GM18498 (cell line): Measurements from ENCODE around the gene GON7.
A peak's percentile ranks its signal among the peaks of the same experiment; 100 is the strongest.
"Not testable (repeated sequence)": the region's sequence is repeated elsewhere in the genome, so short reads cannot be mapped to it uniquely, and the experiment has no call there.

Experiments
- ATAC-seq: cut with Tn5 transposase; IDR thresholded peaks from one replicate; pipeline ENCODE4 v1.9.1; 2021; ENCODE audit warnings: mild to moderate bottlenecking, moderate library complexity; ENCODE audit not compliant: unreplicated experiment

The GON7 gene

GRCh38 chr14:93201155-93201704, 5.6 kb downstream of the GON7 start:
- ATAC-seq: no peak

- no peak for ATAC-seq
Measured at GRCh38 chr14:93200553-93200952, 6.3 kb downstream of the GON7 start.

GRCh38 chr14:93199031-93199430, 7.8 kb downstream of the GON7 start:
- ATAC-seq: no peak

- no peak for ATAC-seq
Measured at GRCh38 chr14:93195316-93195999, 11.4 kb downstream of the GON7 start.

- no peak for ATAC-seq
Measured at GRCh38 chr14:93186956-93187355, 19.9 kb downstream of the GON7 start.

- no peak for ATAC-seq
Measured at GRCh38 chr14:93186466-93186865, 20.4 kb downstream of the GON7 start.

- peak; percentile 9 for ATAC-seq
Measured at GRCh38 chr14:93185349-93185720, 21.5 kb downstream of the GON7 start.

GRCh38 chr14:93184391-93185348, 22.2 kb downstream of the GON7 start, which contains the start of the genes LYSET and MOAP1:
TSS of gene LYSET (plus strand) at chr14:93185317. CDS start at chr14:93185406, 89 bp downstream.
TSS of gene MOAP1 (minus strand) at chr14:93184897. CDS start at chr14:93184242, 655 bp downstream.
- peak; percentile 87 for ATAC-seq

GRCh38 chr14:93183596-93184317, 23.1 kb downstream of the GON7 start:
- no peak for ATAC-seq

- ATAC-seq: no peak
Measured at GRCh38 chr14:93175492-93175891, 31.4 kb downstream of the GON7 start.

GRCh38 chr14:93174731-93175130, 32.1 kb downstream of the GON7 start:
- not testable (repeated sequence) for ATAC-seq

- ATAC-seq: no peak
Measured at GRCh38 chr14:93173943-93174395, 32.9 kb downstream of the GON7 start.

GRCh38 chr14:93171376-93171775, 35.5 kb downstream of the GON7 start:
- no peak for ATAC-seq

- not testable (repeated sequence) for ATAC-seq
Measured at GRCh38 chr14:93170141-93170540, 36.7 kb downstream of the GON7 start.

- not testable (repeated sequence) for ATAC-seq
Measured at GRCh38 chr14:93169619-93170018, 37.2 kb downstream of the GON7 start.

- ATAC-seq: not testable (repeated sequence)
Measured at GRCh38 chr14:93168610-93169009, 38.3 kb downstream of the GON7 start.

GRCh38 chr14:93165271-93166265, 41.3 kb downstream of the GON7 start:
- not testable (repeated sequence) for ATAC-seq

- no peak for ATAC-seq
Measured at GRCh38 chr14:93163564-93163963, 43.3 kb downstream of the GON7 start.

GRCh38 chr14:93161411-93161940, 45.4 kb downstream of the GON7 start:
- no peak for ATAC-seq
